ENCODE results near the gene TBX3. TPM values are rescaled to one million over a fixed set of nuclear protein-coding genes. Genes with fewer than 3 reads are reported as not detected.
"Not testable (repeated sequence)": the region's sequence is repeated elsewhere in the genome, so short reads cannot be mapped to it uniquely, and the experiment has no call there.

The TBX3 gene
- total RNA-seq: 2.4 and 2.5 TPM in 2 replicates

DNA sequence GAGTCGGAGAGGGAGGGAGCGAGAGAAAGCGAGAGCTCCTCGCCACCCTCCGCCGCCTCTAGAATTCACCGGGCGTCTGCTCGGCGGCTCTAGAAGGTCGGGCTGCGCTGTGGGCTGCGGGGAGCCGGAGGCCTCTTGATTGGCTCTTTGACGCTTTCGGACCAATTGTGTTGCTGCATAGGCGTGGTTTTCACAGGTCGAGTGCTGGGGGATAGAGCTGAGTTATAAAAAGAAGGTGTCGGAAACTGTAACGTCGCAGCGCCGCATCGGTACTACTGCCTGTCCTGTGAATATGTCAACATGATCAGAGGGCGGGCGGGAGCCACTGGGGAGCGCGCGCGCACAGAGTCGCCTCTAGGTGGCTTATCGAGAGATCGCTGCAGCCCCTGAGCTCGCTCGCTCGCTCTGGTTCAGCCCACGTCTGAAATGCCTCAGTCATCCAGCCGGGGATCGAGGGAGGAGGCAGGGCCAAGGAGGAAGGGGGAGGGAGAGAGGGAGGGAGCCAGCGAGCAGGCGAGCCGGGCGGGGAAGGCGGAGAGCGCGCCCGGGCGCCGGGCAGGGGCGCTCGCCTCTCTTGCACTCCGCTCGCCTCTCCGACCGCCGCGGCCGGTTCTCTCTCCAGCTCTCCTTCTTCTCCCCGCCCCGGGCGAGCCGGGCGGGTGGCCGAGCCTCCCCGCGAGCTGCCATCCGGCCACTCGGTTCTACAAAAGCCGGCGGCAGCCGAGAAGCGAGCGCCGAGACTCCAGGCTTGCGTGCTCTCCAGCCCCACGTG lies at the start of gene TBX3:
TBX3 (minus strand) TSS at position 78 of the 772 bp plus-strand sequence. CDS start 975 bp downstream, outside the sequence.
- peak; percentile 99 for DNase-seq

DNA sequence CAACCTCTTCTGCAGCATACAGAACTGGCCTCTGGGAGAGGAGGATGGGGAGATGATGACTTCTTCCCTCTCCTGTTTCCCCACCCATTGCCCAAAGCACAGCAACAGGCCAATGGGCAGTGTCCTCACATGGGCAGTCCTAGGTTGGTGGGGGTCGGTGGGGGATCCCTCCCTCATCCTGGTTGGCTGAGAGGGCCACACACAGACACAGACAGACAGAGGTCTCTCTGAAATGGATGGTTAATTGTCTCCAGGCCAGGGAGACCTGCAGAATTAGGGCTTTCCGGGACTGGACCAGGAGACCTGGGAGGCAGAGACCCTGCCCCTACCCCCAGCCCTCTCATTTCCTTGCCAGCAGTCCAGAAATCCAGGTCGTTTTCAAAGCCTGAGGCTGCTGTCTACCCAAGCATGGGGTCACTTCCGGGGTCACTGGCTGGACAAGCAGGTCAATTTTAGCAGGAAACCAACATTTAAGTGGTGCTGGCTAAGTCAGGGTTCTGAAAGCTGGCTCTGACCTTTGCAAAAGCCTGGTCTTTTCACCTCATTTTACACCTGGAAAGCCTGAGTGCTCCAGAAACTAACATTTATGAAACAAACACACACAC lies 48.6 kb upstream of the TBX3 start:
- DNase-seq: no peak

- DNase-seq: no peak
Observed at GRCh38 chr12:114729731-114730130, 45.8 kb upstream of the TBX3 start.

DNA sequence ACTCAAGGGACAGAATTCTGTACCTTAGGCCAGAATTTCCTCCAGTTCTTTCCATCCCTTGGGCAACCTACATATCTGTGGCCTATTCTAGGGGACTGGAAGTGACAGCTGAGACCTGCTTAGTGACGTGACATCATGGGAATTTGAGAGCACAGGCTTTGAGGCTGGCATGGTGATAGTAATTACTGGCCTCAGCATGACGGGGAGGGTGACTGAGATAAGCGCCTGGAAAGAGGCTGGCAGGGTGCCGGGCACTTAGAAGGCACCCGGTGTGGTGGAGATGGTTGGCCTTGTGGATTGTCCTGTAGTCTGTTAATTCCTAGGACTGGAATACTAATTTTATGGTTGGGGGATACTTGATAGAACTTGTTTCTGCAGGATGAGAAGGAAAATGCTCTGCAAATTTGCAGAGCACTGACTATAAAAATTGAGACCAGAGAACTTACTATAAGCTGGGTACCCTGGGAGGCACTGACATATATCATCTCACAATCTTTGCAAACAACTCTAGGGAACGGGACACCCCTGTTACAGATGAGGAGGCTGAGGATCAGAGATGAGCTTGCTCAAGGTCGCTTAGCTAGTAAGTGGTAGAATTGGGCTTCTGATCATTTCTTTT lies 42.2 kb upstream of the TBX3 start:
- no peak for DNase-seq

DNA sequence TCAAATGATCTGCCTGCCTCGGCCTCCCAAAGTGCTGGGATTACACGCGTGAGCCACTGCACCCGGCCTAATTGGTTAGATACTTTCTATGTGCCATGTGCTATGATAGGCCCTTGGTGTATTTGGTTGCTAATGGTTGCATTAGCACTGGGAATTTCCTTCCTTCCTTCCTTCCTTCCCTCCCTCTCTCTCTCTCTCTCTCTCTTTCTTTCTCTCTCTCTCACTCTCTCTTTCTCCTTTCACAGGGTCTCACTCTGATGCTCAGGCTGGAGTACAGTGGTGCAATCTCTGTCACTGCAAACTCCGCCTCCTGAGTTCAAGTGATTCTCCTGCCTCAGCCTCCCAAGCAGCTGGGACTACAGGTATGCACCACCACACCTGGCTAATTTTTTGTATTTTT lies 38.2 kb upstream of the TBX3 start:
- DNase-seq: not testable (repeated sequence)

DNA sequence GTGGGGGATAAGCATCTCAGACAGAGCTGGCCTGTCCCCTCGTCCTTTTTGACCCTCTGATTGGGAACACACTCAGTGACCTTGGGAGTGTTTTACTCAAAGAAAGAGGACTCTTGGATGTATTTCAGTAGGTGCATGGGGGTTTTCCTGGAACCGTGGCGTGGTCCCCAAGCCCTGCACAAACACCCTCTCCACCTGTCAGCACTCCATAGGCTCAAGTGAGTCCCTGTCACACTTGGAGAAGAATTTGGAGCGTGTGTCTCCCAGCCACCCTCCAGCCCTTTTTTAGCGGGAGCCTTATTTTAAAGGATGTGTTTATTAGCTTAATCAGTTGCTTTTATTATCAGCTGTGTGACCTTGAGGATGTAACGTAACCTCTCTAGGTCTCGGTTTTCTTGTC lies 37.3 kb upstream of the TBX3 start:
- DNase-seq: no peak

DNA sequence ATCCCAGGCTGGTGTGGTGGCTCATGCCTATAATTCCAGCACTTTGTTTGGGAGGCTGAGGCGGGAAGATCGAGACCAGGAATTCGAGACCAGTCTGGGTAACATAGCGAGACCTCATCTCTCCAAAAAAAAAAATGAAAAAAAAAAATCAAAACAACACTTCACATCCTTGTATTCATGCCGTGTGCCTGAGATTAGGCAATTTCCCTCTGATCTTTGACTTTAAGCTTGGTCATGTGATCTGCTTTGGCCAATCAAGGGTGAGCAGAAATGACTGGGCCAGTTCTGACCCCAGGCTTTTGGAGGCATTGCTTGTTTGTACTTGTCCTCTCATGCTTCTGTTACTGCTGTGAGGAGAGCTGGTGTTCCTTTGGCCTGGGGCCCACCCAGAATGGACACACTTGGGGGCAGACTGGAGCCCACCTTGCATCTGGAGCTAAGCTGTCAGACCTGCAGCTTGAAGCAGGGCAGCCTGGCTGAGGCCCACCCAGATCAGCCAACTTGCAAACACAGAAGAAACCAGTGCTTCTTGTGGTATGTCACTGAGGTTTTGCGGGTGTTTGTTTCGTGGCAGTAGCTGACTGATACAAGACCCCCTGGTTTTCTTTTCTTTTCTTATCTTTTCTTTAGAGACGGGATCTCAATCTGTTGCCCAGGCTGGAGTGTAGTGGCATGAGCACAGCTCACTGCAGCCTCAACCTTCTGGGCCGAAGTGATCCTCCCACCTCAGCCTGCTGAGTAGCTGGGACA lies 29.7 kb upstream of the TBX3 start:
- no peak for DNase-seq

GRCh38 chr12:114711689-114712152 lies 27.7 kb upstream of the TBX3 start:
- DNase-seq: no peak

DNA sequence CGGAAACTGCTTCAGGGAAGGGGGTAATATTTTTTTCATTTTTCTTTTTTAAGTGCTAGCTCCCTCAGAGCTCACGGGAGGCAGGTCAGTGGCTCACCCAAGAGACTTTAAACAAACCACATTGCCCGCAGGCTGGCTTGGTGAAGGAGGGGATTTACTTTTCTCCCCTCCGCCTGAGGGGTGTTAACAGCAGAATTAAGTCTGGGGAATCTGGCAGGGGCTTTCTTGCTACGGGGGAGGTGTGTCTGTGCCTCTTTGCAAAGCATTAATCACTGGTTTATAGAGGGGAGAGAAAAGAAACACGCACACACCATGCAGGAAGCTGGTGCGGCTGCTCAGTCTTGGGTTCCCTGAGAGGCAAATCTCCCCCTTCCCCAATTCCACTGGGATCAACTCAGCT lies 26.2 kb upstream of the TBX3 start:
- DNase-seq: no peak

DNA sequence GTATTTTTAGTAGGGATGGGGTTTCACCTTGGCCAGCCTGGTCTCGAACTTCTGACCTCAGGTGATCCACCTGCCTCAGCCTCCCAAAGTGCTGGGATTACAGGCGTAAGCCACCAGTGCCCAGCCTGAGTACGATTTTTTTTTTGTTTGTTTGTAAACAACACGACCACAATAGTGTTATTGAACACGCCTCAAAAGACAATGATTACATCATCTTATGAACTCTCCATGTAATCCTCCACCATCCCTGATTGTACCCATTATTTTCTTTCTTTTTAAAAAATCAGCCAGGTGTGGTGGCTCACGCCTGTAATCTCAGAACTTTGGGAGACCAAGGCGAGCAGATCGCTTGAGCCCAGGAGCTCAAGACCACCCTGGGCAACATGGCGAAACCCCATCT lies 25.1 kb upstream of the TBX3 start:
- no peak for DNase-seq

DNA sequence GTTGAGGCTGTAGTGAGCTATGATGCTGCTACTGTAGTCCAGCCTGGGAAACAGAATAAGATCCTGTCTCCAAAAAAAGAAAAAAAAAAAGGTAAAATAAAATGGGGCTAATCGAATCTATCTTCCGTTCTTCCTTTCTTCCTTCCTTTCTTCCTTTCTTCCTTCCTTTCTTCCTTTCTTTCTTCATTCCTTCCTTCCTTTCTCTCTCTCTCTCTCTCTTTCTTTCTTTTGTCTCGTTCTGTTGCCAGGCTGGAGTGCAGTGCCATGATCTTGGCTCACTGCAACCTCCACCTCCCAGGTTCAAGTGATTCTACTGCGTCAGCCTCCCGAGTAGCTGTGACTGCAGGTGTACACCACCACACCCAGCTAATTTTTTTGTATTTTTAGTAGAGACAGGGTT lies 24.6 kb upstream of the TBX3 start:
- DNase-seq: not testable (repeated sequence)

- DNase-seq: no peak
Observed at GRCh38 chr12:114704096-114704495, 20.1 kb upstream of the TBX3 start.

DNA sequence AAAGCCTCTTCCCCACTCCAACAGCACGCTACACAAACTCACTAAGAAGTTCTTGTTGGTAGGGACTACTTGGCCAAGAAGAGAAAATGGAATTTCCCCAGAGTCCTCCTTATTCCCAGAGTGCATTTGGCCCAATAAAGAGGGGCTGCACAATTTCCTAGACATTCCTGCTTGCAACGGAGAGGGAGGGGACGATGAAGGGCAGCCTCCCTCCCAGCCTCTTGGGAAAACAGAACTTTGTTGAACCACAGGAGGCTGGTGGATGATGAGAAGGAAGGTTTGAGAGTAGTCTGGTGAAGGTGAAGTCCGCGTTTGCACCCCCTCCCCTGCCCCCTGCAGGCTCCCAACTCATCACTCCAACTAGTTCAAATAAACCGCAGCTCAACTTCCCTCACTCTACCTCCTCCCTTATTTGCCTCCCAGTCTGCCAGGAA lies 19.1 kb upstream of the TBX3 start:
- DNase-seq: no peak

GRCh38 chr12:114702462-114702861 lies 18.5 kb upstream of the TBX3 start:
- no peak for DNase-seq

DNA sequence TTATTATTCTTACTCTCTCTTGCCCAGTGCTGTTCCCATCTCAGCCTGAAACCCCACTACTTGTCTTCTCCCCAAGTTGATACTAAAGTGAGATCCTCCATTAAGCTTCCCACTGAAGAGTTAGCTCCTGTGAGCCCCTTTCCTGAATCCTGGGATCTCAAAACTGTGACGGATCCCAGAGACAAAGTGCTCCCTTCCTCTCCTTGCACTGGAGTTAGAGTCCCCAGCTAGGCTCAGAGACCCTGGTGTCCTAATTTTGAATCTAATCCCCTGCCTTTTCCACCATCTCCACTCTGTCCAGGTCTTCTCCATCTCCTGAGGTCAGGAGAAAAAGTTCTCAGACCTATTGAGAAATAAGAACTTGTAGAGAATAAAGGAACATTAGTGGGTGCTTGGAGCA lies 17.6 kb upstream of the TBX3 start:
- no peak for DNase-seq

GRCh38 chr12:114701104-114701414 lies 17.1 kb upstream of the TBX3 start:
- DNase-seq: no peak

GRCh38 chr12:114700392-114701103 lies 16.6 kb upstream of the TBX3 start:
- peak; percentile 10 for DNase-seq

GRCh38 chr12:114698566-114699163 lies 14.7 kb upstream of the TBX3 start:
- no peak for DNase-seq

GRCh38 chr12:114697741-114698565 lies 14.0 kb upstream of the TBX3 start:
- DNase-seq: no peak

GRCh38 chr12:114697243-114697716 lies 13.3 kb upstream of the TBX3 start:
- DNase-seq: no peak

Data from dermis blood vessel endothelial cell (primary cell).